Measurements from ENCODE around the gene TRAPPC11. TPM values are rescaled to one million over a fixed set of nuclear protein-coding genes. Genes with fewer than 3 reads are reported as not detected.
A peak's percentile ranks its signal among the peaks of the same experiment; 100 is the strongest.

Gene TRAPPC11
- total RNA-seq, 1 experiment from 2014 or later, result 22.3 TPM

DNA sequence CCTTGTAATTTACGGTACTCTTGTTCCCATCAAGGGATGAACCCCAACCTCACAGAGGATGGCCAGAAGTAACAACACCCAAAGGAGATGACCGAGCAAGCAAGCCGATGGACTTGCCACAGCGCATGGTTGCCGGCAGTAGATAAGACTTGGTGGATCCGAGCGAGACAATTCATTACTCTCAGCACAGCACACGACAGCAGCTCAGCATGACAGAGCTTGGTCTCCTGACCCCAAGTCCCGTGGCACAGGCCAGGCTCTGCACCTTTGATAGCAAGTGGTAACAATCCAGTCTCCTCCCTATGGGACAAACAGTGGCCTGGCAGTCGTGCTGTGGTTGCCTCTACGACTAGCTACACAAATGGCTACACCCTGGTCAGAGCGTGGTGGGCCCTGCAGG, 26.4 kb upstream of the TRAPPC11 start:
- Histone ChIP-seq H3K27me3 (no peaks in the 10 kb centered on the region), H3K9me3 (replicated peaks) (no peaks in the 10 kb centered on the region), H3K27ac (no peak overlapping the region), H3K4me3 (no peak overlapping the region), H3K36me3 (no peaks in the 10 kb centered on the region), H3K4me1 (no peaks in the 10 kb centered on the region)
- DNase-seq, result no peak

DNA sequence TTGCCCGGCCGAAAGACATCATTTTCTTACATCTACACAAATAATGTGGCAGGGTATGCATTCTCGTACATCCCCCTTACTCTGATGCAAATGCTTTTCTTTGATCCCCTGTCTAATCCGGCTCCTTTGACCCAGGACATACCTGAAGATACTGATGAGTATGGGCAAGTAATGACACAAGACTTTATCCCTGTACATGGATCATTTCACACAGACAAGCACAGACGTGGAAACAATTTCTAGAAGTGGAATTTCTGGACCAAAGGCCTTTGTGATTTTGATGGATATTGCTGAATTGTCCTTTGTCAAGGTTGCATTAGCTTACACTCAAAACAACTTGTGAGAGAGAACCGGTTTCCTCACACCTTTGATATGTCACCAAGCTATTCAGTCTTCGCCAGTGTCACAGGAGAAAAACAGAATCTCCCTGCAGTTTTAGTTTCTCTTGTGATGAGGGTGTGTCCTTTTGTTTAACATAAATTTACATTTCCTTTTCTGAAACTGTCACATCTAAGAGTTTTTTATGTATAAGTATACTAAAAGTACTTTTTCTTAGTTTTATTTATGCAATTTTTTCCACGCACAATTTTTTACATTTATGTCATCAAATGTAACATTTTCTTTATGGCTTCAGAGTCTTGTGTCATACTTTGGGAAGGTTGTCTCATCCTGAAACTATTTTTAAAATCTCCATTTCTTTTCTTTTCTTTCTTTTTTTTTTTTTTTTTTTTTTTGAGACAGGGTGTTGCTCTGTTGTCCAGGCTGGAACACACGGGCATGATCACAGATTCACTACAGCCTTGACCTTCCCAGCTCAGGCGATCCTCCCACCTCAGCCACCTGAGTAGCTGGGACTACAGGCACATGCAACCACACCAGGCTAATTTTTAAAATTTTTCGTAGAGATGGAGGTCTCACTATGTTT, 25.4 kb upstream of the TRAPPC11 start:
- Histone ChIP-seq H3K4me3 (no peak overlapping the region), H3K4me1 (no peaks in the 10 kb centered on the region), H3K9me3 (replicated peaks) (no peaks in the 10 kb centered on the region), H3K27ac (no peak overlapping the region), H3K36me3 (no peaks in the 10 kb centered on the region), H3K27me3 (no peaks in the 10 kb centered on the region)
- no peak for DNase-seq

DNA sequence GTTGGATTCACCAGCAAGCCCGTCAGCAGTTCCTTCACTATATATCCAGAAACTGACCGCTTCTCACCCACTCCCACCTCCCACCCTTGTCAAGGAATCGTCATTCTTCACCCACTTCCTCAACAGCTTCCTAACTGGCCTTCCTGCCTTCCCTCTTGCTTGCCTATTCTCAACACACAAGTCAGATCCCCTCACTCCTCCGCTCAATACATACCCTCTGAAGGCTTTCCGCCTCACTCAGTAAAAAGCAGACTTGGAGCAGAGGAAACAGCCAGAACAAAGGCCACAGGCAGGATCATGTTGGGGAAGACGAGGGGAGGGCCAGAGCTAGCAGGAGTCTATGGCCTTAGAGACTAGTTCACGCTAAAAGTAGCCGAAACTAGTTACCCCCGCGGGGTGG, 23.8 kb upstream of the TRAPPC11 start:
- Histone ChIP-seq H3K36me3 (no peaks in the 10 kb centered on the region), H3K27me3 (no peaks in the 10 kb centered on the region), H3K9me3 (replicated peaks) (no peaks in the 10 kb centered on the region), H3K4me1 (no peaks in the 10 kb centered on the region), H3K27ac (no peak overlapping the region), H3K4me3 (no peak overlapping the region)
- DNase-seq, result no peak

DNA sequence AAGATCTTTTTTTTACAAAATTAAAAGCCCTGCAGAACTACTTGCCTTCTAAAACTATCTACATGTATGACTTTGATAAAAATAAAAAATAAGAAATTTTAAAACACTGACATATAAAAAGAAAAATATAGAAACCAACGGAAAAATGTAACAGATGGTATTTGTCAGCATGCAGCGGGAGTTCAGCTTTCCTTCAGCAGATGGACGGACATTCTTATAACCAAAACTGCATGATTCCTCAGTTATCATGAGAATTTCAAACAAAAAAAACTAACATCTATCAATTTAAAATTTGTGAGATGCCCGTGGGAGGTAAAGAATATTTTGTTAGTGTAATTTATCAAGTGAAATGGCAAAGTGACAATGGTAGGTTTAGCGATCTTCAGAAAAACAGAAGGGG, 23.4 kb upstream of the TRAPPC11 start:
- H3K36me3 ChIP-seq, result no peaks in the 10 kb centered on the region
- H3K4me1 ChIP-seq, result no peaks in the 10 kb centered on the region
- H3K9me3 ChIP-seq (replicated peaks), result no peaks in the 10 kb centered on the region
- no peak overlapping the region for H3K4me3 ChIP-seq
- H3K27ac ChIP-seq, result no peak overlapping the region
- DNase-seq, result no peak
- no peaks in the 10 kb centered on the region for H3K27me3 ChIP-seq

DNA sequence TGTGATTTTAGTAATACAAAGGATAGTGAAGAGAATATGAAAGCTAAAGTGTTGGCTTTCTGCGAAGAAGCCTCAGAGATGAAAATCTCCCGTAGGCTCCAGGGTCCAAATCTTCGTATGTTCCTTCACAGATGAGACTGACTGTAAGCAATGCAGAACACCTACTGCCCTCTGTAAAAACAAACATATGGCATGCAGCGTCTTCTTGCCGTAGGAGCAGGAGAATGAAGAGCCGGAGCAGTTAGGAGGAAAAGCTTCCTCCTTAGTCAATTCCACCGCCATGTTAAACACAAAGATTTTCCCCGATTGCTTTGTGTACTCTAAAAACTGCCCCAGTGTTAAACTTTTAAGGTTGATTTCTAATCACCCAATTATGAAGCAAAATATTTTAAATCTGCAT, 22.6 kb upstream of the TRAPPC11 start:
- H3K27me3 ChIP-seq, result no peaks in the 10 kb centered on the region
- DNase-seq, result no peak
- no peak overlapping the region for H3K4me3 ChIP-seq
- H3K4me1 ChIP-seq, result no peaks in the 10 kb centered on the region
- H3K27ac ChIP-seq, result no peak overlapping the region
- H3K36me3 ChIP-seq, result peaks cover 3% of the 10 kb centered on the region; the same call in 1 of the 2 replicates
- no peaks in the 10 kb centered on the region for H3K9me3 ChIP-seq (replicated peaks)

DNA sequence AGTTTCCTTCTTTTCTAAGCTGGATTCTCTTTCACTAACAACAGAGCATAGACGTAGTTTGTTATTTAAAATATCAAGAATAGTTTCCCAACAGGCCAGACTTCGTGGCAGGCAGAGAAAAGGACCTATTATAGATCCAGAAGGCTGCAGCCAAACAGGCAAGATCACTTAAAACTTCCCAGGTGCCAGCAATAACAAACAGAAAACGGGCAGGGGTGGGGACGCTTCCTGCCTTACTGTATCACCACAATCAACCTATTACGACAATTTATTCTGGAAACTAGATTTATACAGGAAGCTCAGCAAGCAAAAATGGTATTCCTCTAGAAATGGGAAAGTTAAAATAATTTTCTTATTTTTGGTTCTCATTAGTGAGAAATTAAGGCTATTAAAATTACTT, 22.2 kb upstream of the TRAPPC11 start:
- no peak for DNase-seq
- Histone ChIP-seq H3K4me1 (no peaks in the 10 kb centered on the region), H3K9me3 (replicated peaks) (no peaks in the 10 kb centered on the region), H3K27ac (no peak overlapping the region), H3K27me3 (no peaks in the 10 kb centered on the region), H3K36me3 (peaks cover 3% of the 10 kb centered on the region; the same call in 1 of the 2 replicates), H3K4me3 (no peak overlapping the region)

DNA sequence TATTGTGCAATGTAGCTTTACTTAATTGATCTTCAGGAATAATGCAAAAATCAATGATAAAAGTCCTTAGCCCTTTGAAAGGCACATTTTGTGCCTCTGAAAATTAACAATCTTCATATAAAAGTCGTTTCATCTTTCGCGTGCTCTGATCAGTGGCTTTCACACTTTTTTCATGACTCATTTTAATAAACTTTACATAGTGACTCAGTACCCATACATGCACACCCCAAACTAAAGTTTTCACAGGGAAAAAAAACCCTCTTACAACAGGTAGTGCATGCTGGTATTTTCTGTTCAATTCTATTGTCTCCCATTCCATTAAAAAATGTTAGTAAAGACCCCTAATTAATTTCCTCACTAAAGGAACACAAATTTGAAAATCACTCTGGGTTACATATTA, 21.6 kb upstream of the TRAPPC11 start:
- no peaks in the 10 kb centered on the region for H3K4me1 ChIP-seq
- no peak overlapping the region for H3K27ac ChIP-seq
- no peak overlapping the region for H3K4me3 ChIP-seq
- no peaks in the 10 kb centered on the region for H3K27me3 ChIP-seq
- peaks cover 3% of the 10 kb centered on the region; the same call in 1 of the 2 replicates for H3K36me3 ChIP-seq
- DNase-seq, result no peak
- H3K9me3 ChIP-seq (replicated peaks), result no peaks in the 10 kb centered on the region

DNA sequence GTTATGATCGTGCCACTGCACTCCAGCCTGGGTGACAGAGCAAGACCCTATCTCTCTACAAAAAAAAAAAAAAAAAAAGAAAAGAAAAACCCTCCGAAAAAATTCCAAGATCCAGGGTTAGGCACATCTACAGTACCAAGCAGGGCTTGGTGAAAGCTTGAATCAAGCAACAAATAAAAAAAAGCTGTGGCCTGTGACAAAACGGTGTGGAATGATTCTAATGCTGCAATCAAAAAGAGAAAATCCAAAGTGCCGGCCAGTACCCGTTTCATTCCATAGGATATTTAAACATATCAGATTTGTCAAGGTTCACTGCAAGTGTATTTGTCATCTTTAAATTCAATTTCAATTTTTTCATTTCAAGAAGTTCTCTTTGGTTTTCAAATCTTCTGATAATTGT, 20.7 kb upstream of the TRAPPC11 start:
- Histone ChIP-seq H3K36me3 (peaks cover 3% of the 10 kb centered on the region; the same call in 1 of the 2 replicates), H3K9me3 (replicated peaks) (no peaks in the 10 kb centered on the region), H3K27me3 (no peaks in the 10 kb centered on the region), H3K27ac (no peak overlapping the region), H3K4me1 (no peaks in the 10 kb centered on the region), H3K4me3 (no peak overlapping the region)
- DNase-seq, result no peak

DNA sequence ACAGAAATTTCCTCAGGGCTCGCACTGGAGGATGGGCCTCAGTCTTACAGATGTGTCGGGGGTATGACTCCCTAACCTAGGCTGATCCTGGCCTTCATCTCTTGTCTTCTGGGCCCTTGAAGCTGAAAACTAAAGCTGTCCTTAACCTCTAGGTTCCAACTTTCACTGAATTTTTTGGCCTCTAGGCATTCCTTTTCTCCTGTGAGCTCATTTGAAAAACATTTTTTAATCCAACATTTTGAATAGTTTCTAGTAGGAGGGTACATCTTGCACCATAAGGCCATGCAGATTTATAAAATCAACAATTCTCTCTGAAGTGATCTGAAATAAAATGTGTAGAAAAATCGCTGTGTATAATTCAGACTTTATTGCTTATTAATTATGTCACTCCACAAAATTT, 19.8 kb upstream of the TRAPPC11 start:
- H3K4me1 ChIP-seq, result no peaks in the 10 kb centered on the region
- no peak overlapping the region for H3K4me3 ChIP-seq
- H3K27me3 ChIP-seq, result no peaks in the 10 kb centered on the region
- H3K36me3 ChIP-seq, result peaks cover 5% of the 10 kb centered on the region; the same call in 1 of the 2 replicates
- no peak for DNase-seq
- H3K9me3 ChIP-seq (replicated peaks), result no peaks in the 10 kb centered on the region
- no peak overlapping the region for H3K27ac ChIP-seq

DNA sequence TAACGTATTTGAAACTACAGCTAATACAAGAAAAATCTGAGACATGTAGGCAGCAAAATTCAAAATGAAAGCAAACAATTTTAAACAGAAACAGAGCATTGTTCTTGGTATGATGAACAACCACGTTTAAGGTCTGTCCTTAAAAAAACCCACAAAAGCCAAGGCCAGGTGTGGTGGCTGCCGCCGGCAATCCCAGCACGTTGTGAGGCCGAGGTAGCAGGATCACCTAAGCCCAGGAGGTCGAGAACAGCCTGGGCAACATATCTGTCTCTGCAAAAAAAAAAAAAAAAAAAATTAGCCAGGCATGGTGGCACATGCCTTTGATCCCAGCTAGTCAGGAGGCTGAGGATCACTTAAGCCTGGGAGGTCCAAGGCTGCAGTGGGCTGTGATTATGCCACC, 13.8 kb upstream of the TRAPPC11 start:
- DNase-seq, result no peak
- H3K9me3 ChIP-seq (replicated peaks), result no peaks in the 10 kb centered on the region
- no peaks in the 10 kb centered on the region for H3K4me1 ChIP-seq
- H3K36me3 ChIP-seq, result peaks cover 12% of the 10 kb centered on the region; the same call in 1 of the 2 replicates
- H3K27ac ChIP-seq, result no peak overlapping the region
- no peak overlapping the region for H3K4me3 ChIP-seq
- H3K27me3 ChIP-seq, result no peaks in the 10 kb centered on the region

DNA sequence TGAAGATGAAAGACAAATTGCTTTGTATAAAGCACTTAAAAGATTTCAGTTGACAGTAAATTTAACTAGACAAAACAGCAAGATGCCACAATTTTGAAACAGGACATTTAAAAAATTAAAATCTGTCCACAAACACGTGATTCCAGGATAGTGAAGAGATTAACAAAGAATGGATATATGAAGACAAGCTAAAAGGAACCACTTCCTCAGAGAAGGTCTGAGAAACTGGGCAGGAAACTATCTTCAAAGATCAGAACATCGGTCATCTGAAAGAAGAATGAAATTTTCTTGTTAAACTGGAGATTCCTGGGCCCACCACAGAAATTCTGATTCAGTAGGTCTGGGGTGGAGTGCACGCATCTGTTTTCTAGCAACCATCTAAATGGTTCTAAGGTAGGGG, 1.5 kb upstream of the TRAPPC11 start:
- Histone ChIP-seq H3K27ac (no peak overlapping the region), H3K36me3 (peaks cover 3% of the 10 kb centered on the region; the same call in 1 of the 2 replicates), H3K9me3 (replicated peaks) (no peaks in the 10 kb centered on the region), H3K27me3 (no peaks in the 10 kb centered on the region), H3K4me3 (no peak overlapping the region), H3K4me1 (no peaks in the 10 kb centered on the region)
- no peak for DNase-seq

DNA sequence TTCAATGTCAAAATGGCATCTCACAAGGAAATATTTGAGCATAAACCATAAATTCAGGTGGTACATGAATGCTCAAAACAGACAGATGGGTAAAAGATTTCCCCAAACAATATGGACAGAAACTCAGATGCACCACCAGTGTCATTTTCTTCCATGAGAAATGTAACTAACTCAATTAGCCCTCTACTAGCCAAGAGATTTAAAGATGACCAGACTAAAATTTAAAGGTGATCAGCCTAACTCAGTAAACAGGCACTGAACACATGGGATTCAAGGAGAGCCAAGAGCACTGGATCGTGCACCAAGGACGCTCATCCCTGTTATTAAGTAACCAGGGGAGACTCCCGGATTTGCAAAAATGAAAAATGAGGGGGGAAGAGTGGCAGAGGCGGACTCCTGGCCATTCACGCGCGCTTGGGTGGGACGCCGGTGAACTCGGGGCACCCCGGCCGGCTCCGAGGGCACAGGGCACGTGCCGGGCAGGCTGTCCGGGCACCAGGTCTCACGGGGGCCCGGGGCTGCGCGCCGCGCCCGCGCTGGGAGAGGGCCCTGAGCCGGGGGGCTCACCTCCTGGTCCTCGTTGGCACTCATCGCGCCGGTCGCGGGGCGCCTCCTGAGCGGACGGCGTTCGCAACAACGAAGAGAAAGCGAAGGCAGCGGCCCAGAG, 598 bp upstream of the TRAPPC11 start:
- H3K9me3 ChIP-seq (replicated peaks), result no peaks in the 10 kb centered on the region
- H3K4me3 ChIP-seq, result peak overlapping the region; percentile 96
- DNase-seq, result peak; percentile 5 to 17
- H3K27ac ChIP-seq, result peak overlapping the region; percentile 78
- peaks cover 2% of the 10 kb centered on the region; the same call in 1 of the 2 replicates for H3K36me3 ChIP-seq
- H3K27me3 ChIP-seq, result no peaks in the 10 kb centered on the region
- H3K4me1 ChIP-seq, result no peaks in the 10 kb centered on the region

DNA sequence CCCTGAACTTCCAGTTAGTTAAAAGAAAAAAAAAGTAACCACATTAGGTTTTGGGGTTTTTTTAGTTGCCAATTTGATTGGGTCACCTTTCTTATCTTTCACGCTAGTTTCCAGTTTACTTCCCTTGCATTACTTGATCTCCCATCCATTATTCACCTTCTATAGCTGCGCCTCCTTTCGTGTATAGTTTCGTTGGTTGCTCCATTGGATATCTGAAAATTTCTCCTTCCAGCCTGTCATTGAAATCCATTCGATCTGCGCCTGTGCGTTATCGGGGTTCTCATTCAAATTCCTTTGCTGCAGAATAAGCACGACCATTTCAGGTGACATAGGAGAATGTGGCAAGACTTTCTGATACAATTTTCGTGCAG, 764 bp downstream of the TRAPPC11 start:
- peak overlapping the region; percentile 78; the same call in 1 of the 2 replicates for H3K27ac ChIP-seq
- no peaks in the 10 kb centered on the region for H3K4me1 ChIP-seq
- no peaks in the 10 kb centered on the region for H3K27me3 ChIP-seq
- peak overlapping the region; percentile 96 for H3K4me3 ChIP-seq
- H3K9me3 ChIP-seq (replicated peaks), result no peaks in the 10 kb centered on the region
- DNase-seq, result peak in 1 of 2 experiments; percentile 21
- 0 out of 2 replicates have a peak, but pooled peaks cover 2% of the 10 kb centered on the region for H3K36me3 ChIP-seq

DNA sequence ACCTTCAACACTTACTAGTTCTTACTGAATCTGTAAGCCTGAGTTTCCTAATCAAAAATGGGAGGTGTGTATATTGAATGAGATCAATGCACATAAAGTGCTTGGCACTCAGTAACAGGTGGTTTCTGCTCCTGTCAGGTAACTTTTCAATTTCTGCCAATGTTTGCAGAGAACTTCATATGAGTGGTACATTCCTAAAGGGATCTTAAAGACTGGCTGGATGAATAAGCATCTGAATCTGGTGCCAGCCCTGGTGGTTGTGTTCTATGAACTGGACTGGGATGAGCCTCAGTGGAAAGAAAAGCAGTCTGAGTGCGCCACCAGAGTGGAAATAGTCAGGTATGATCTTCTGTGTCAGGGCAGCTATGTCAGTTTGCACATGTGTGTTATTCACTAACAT, 7.0 kb downstream of the TRAPPC11 start:
- H3K27me3 ChIP-seq, result no peaks in the 10 kb centered on the region
- H3K27ac ChIP-seq, result no peak overlapping the region
- H3K36me3 ChIP-seq, result peaks cover 9% of the 10 kb centered on the region; the same call in 1 of the 2 replicates
- no peaks in the 10 kb centered on the region for H3K9me3 ChIP-seq (replicated peaks)
- no peak overlapping the region for H3K4me3 ChIP-seq
- no peak for DNase-seq
- peaks cover 3% of the 10 kb centered on the region; the same call in 1 of the 2 replicates for H3K4me1 ChIP-seq

DNA sequence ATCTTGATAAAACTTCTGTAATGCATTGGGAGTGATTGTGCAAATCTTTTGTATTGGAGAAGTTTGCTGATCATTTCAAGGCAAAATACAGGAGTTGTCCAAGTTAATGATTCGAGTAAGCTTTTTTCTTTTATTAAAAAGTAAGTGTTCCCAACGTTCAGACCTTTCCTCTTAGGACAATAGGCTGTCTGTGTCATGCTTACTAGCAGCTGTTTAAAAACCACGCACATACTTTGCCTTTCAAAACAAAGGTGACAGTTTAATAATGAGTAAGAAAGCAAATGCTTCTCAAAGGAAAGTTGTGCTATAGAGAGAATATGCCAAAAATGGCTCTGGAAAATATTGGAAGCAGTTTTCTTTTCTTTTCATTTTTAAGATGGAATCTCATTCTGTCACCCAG, 11.2 kb downstream of the TRAPPC11 start:
- Histone ChIP-seq H3K27ac (peak overlapping the region; percentile 19), H3K9me3 (replicated peaks) (no peaks in the 10 kb centered on the region), H3K4me3 (no peak overlapping the region), H3K4me1 (peaks cover 3% of the 10 kb centered on the region; the same call in 1 of the 2 replicates), H3K36me3 (peaks cover 8% of the 10 kb centered on the region; the same call in 1 of the 2 replicates), H3K27me3 (no peaks in the 10 kb centered on the region)
- DNase-seq, result peak in 1 of 2 experiments; percentile 40

Data from SJCRH30 (cell line).